RPMI7951 (cell line): ENCODE results near the gene FBLIM1. TPM values are rescaled to one million over a fixed set of nuclear protein-coding genes. Genes with fewer than 3 reads are reported as not detected.
"Not testable (repeated sequence)": the region's sequence is repeated elsewhere in the genome, so short reads cannot be mapped to it uniquely, and the experiment has no call there.

ENCODE experiments used
- DNase-seq: peaks from one replicate; pipeline ENCODE4 v3.0.0-alpha.2; 2012; ENCODE audit warnings: low read depth
- total RNA-seq: library from RNA; depleted of rRNA; stranded (reverse); fragments of >200 nt; shearing (Covaris generic); gene quantifications from 2 replicates; pipeline ENCODE4 v1.2.3, GENCODE V29; 2014; rRNA removed

Gene FBLIM1
- total RNA-seq, 1 experiment from 2014 or later = 75.5 TPM

DNA sequence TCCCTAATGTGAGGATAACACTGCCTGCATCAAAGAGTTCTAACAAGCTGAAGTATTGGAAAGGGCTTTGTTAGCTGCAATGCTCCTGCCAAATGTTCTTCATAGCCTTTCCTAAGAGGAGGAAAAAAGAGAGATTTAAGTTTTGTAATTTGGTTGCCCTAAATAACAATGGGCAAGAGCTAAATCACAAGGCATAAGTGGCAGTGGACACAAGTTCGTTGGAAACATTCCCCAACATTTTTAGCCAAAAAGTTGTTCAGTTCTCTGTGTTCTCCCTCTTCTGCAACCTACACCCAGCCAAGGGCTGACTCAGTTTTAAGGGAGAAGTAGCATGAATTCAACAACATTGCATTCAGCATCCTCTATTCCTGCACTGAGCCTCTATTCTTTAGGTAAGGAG is 51.5 kb downstream of the FBLIM1 start:
- DNase-seq = no peak

DNA sequence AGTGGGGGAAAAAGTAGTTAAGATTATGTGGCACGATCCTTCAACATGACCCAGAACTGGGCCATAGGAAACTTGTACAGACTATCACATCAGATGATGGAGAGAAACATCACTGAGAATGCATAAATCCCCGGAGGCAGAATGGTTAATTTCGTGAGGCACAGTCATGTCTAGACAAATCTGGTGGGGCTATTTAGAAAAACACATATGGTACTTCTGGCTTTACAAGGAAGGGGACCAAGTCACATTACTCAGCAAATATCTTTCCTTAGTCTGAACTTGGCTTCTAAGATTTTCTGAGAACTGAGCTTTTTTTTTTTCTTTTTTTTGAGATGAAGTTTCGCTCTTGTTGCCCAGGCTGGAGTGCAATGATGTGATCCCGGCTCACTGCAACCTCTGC is 58.1 kb downstream of the FBLIM1 start:
- DNase-seq = peak; percentile 54

DNA sequence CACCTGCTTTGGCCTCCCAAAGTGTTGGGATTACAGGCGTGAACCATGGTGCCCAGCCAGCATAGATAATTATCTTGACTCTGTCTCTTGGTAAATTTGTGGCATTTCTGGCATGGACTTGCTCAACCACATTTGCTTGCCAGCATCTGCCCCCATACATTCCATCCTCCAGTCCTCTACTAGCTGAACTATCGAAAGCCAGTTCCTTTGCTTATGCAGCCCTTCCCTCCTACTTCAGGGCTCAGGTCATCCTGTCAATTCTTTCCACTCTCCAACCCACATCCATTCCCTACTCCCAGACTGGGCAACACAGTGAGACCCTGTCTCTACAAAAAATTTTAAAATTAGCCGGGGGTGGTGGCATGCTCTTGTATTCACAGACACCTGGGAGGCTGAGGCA is 61.9 kb downstream of the FBLIM1 start:
- DNase-seq = peak; percentile 41

DNA sequence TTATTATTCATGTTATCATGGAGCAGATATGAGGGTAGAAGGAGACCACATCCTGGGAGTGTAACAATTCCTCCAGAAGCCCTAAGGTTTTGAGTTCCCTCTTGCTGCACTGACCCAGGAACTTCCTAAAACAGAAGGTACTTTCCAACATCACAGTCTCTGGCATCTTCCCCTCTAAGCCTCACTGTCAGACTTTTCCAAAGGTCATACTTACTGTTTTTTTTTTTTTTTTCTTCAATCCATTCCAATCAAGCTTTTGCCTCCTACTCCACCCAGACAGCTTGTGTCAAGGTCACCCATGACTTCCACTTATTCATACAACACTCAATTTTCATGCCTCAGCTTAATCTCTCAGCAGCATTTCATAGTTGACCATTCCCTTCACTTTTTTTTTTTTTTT is 67.2 kb downstream of the FBLIM1 start:
- peak; percentile 18 for DNase-seq

DNA sequence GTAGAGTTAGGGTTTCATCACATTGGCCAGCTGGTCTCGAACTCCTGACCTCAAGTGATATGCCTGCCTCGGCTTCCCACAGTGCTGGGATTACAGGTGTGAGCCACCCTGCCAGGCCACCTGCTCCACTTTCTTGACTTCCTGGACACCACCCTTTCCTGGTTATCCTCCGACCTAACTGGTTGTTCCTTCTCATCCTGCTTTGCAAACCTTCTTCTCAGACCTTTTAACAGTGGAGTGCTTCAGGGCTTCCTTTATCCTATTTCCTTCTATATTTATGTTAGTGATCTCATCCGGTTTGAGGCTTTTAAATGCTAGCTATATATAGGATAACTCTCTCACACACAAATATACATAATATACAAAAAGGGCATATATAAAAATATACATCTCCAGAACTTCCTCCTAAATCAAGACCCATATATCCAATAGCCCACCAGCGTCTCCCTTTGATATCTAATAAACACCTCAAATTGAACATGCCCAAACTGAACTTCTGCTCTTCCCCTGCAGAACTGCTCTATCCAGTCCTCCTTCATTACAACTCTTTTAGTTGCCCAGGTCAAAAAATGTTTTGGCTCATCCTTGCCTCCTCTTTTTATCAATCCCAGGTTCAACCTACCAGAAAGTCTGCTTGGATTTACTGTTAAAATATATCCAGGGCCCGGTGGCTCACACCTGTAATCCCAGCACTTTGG is 68.4 kb downstream of the FBLIM1 start:
- no peak for DNase-seq

DNA sequence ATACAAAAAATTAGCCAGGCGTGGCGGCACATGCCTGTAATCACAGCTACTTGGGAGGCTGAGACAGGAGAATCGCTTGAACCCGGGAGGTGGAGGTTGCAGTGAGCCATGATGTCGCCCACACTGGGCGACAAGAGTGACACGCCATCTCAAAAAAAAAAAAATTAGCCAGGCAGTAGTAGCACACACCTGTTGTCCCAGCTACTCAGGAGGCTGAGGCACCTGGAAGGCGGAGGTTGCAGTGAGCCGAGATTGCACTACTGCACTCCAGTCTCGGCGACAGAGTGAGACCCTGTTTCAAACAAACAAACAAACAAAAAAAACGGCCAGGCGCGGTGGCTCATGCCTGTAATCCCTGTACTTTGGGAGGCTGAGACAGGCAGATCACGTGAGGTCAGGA is 69.0 kb downstream of the FBLIM1 start:
- DNase-seq = not testable (repeated sequence)

DNA sequence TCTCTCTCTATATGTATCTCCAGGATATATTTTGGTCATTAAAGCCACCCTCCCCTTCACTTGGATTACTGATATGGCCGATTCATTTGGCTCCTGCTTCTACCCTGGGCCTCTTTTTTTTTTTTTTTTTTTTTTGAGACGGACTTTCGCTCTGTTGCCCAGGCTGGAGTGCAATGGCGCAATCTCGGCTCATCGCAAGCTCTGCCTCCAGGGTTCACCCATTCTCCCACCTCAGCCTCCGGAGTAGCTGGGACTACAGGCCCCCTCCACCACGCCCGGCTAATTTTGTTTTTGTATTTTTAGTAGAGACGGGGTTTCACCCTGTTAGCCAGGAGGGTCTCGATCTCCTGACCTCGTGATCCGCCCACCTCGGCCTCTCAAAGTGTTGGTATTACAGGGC is 70.3 kb downstream of the FBLIM1 start:
- not testable (repeated sequence) for DNase-seq

DNA sequence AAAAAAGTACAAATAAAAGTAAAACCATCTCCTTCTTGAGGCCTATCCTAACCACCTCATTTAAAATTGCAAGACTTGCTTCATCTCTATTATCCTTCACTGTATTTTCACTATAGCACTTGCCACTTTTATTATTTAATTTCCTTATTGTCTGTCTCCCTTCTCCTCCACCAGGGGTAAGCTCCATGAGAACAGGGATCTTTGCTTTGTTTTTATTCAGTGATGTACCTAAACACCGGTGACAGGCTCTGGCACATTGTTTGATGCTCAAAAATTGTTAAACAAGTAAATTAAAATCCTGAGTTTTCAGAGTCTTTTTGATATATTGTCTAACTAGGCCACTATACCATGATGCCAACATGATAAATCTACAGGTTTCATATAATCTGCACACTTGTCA is 71.7 kb downstream of the FBLIM1 start:
- no peak for DNase-seq

DNA sequence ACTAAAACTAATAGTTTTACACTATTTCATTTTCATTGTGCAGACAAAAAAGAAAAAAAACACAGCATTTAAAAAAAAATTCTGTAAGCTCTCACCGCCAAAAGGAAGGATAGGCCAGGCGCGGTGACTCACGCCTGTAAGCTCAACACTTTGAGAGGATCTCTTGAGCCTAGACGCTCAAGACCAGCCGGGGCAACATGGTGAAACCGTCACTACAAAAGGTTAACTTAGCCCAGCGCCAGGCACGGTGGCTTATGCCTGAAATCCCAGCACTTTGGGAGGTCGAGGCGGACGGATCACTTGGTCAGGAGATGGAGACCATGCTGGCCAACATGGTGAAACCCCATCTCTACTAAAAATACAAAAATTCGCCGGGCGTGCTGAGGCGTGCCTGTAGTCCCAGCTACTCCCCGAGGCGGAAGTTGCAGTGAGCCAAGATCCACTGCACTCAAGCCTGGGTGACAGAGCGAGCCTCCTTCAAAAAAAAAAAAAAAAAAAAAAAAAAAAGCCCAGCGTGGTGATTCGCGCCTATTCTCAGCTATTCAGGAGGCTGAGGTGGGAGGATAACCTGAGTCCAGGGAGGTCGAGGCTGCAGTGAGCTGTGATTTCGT is 74.6 kb downstream of the FBLIM1 start:
- DNase-seq = peak; percentile 85

DNA sequence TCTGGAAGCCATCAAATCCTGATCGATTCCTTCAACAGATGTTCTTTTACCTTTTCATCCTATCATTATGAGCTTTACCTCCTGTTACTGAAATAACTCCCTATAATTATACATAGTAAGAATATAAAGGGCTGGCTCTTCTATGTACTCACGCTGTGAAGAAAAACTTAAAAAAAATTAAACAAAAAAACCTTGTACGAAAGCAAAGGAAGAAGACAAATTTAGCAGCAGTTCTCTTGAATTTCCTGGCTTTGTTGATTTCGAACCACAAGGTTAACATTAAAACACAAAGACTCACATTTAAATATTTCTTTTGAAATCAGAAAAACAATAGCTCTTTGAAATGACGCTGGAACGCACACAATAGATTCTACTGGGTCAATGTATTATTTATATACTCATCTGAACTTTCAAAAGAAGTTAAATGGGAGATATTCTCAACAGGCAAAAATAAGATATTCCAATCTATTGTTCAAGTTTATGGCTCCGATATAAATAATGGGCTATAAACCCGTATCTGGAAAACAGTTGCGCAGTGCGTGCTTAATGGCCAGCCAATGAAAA is 75.3 kb downstream of the FBLIM1 start:
- DNase-seq = no peak

DNA sequence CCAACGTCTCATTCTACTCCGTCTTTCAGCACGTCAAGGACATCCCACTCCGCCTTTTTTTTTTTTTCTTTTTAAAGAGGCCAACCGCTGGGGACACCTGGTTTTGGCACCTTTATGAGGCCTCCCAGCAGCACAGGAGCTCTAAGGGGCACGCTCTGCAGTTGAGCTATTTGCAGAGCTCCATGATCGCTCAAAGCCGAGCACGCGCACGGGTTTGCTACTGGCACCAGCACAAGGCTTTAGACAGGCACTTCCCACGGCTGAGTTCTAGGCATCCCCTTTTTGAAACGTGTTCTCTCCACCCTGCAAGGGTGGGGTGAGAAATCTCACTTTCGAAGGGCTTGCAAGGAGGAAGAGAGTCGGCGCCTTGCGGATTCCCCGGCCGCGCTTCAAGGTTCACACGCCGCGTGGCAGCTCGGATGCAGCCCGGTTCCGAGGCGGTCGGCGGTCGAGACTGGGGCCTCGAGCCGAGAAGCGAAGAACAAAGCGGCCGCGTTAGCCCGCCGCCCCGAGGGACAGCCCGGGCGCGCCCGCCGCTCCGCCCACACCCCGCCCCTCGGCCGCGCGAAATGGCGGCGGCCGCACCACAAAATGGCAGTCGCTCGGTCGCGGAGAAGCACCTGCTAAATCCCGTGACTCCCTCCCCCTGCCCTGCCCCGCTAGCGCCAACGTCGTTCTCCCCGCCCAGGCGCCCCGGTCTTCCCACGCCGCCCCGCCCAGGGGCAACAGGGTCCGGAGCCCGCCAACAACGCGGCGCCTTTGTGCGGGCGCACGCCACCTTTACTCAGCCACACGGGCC is 76.0 kb downstream of the FBLIM1 start:
- DNase-seq = peak; percentile 90

DNA sequence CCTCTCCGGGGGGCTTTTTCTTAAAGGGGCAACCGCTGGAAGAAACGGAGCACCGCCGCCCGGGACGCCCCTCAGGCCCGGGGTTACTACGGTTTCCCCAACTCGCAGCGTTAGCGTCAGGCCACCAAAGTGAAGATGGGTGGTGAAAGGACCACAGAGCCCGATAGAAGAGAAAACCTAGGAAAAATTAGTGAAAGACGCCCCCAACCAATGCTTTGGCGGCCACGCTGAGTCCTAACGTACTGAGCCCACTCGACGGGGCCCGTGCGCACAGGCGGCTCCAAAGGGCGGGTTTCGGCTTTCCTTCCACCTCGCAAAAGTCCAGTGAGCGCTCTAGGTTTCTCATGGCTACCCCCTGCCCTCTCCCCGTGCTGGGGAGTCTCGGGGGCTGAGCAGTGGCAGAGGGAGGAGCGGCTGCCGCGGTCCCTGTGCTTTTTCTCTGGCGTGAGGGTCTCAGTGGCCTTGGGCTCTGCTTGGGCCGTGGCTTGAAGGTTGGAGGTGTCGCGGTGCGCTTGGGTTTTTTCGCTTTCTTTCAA is 76.7 kb downstream of the FBLIM1 start:
- DNase-seq = no peak

DNA sequence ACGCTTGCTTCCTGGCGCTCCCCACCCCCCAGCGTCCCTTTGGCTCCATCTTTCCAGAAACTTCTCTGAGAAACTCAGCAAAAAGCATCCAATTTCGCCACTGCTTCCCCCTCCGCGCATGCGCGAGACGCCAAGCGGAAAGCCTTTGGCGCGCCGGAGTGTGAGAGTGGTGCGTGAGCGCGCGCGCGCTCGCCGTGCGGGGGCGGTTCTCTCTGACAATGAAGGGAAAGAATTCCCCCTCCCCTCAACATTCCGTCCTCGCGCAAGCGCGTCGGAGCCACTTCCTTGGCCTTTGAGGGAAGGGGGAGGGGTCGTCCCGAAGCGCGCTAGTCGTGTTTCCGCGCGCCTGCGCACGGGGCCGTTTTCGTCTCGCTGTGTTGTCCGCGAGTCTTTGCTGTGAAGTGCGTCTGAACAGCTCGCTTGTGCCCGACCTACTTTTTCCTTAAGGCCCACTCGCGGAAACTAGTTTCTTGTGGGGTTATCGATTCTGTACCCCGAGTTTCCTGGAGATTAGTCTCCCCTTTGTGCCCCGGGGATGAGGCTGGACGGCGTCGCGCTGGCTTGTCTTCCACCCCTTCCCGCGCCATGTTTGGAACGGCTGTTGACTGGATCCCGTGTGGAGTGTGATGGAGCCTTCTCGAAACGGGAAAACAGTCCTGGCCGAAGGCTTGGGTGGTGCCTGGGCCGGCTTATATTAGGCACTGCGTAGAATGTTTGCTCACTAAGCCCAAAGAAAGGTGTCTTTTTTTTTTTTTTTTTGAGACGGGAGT is 77.3 kb downstream of the FBLIM1 start:
- peak; percentile 99 for DNase-seq

Other genes with a start within 250 kb of the FBLIM1 start
- 8.4 and 8.7 TPM in 2 replicates for gene CASP9, start 234.6 kb upstream of the FBLIM1 start, total RNA-seq
- gene DNAJC16, start 231.9 kb upstream of the FBLIM1 start, total RNA-seq = 7.9 and 9.5 TPM in 2 replicates
- gene AGMAT, start 173.7 kb upstream of the FBLIM1 start, total RNA-seq = 1.2 and 1.6 TPM in 2 replicates
- gene DDI2, start 141.3 kb upstream of the FBLIM1 start, total RNA-seq = 4.4 and 6.5 TPM in 2 replicates
- 22.6 and 24.3 TPM in 2 replicates for gene PLEKHM2, start 74.5 kb upstream of the FBLIM1 start, total RNA-seq
- 0.12 and 0.29 TPM in 2 replicates for gene SLC25A34, start 22.5 kb upstream of the FBLIM1 start, total RNA-seq
- gene TMEM82, start 16.3 kb upstream of the FBLIM1 start, total RNA-seq = not detected in 2 replicates
- gene UQCRHL, start 48.9 kb downstream of the FBLIM1 start, total RNA-seq = 3.2 and 4.0 TPM in 2 replicates
- 9.3 and 14.1 TPM in 2 replicates for gene SPEN, start 88.9 kb downstream of the FBLIM1 start, total RNA-seq
- 20.8 and 26.3 TPM in 2 replicates for gene ZBTB17, start 217.3 kb downstream of the FBLIM1 start, total RNA-seq
- not detected in 2 replicates for gene SRARP, start 245.4 kb downstream of the FBLIM1 start, total RNA-seq